BLaER1 (cell line): ENCODE measurements around the gene ANTXR2.

Source experiments
- H3K27ac ChIP-seq: shearing (Covaris generic); formaldehyde crosslinking; 2 replicates; pipeline ENCODE4 v1.8.1; 2022
- H3K27me3 ChIP-seq: shearing (Covaris generic); formaldehyde crosslinking; 2 replicates; pipeline ENCODE4 v1.8.1; 2022
- H3K36me3 ChIP-seq: shearing (Covaris generic); formaldehyde crosslinking; 2 replicates; pipeline ENCODE4 v1.8.1; 2022
- H3K4me1 ChIP-seq: shearing (Covaris generic); formaldehyde crosslinking; 2 replicates; pipeline ENCODE4 v1.8.1; 2022
- H3K4me2 ChIP-seq: shearing (Covaris generic); formaldehyde crosslinking; 2 replicates; pipeline ENCODE4 v1.8.1; 2022
- H3K4me3 ChIP-seq: shearing (Covaris generic); formaldehyde crosslinking; 2 replicates; pipeline ENCODE4 v1.8.1; 2022
- H3K9ac ChIP-seq: shearing (Covaris generic); formaldehyde crosslinking; 2 replicates; pipeline ENCODE4 v1.8.1; 2022
- H3K9me3 ChIP-seq: shearing (Covaris generic); formaldehyde crosslinking; 2 replicates; pipeline ENCODE4 v1.8.1; 2022
- H4K20me1 ChIP-seq: shearing (Covaris generic); formaldehyde crosslinking; 2 replicates; pipeline ENCODE4 v1.8.1; 2022
- Cebpa-rat ChIP-seq: shearing (Covaris generic); IDR thresholded peaks from 2 replicates; pipeline ENCODE4 v1.8.1; 2022

ANTXR2 gene

GRCh38 chr4:80049813-80050534 lies 23.1 kb downstream of the ANTXR2 start:
- Histone ChIP-seq H3K27ac (no peak overlapping the region), H3K36me3 (no peaks in the 10 kb centered on the region), H3K4me2 (no peak overlapping the region)

GRCh38 chr4:80049402-80049801 lies 23.6 kb downstream of the ANTXR2 start:
- Histone ChIP-seq H3K36me3 (no peaks in the 10 kb centered on the region), H3K4me3 (no peak overlapping the region), H3K9me3 (no peaks in the 10 kb centered on the region), H4K20me1 (no peaks in the 10 kb centered on the region), H3K9ac (no peak overlapping the region), H3K4me1 (peaks cover 5% of the 10 kb centered on the region; the same call in 1 of the 2 replicates), H3K27me3 (no peaks in the 10 kb centered on the region), H3K27ac (no peak overlapping the region), H3K4me2 (no peak overlapping the region)
- no peak for TF ChIP-seq Cebpa-rat

More at GRCh38 chr4:80049813-80050534, 23.1 kb downstream of the ANTXR2 start:
- no peak for TF ChIP-seq Cebpa-rat
- Histone ChIP-seq H3K9ac (no peak overlapping the region), H3K4me1 (peaks cover 5% of the 10 kb centered on the region; the same call in 1 of the 2 replicates), H3K4me3 (no peak overlapping the region), H4K20me1 (no peaks in the 10 kb centered on the region), H3K9me3 (no peaks in the 10 kb centered on the region), H3K27me3 (no peaks in the 10 kb centered on the region)

- TF ChIP-seq Cebpa-rat: no peak
- Histone ChIP-seq H4K20me1 (no peaks in the 10 kb centered on the region), H3K27ac (no peak overlapping the region), H3K27me3 (no peaks in the 10 kb centered on the region), H3K9me3 (no peaks in the 10 kb centered on the region), H3K4me3 (no peak overlapping the region), H3K4me1 (peaks cover 5% of the 10 kb centered on the region; the same call in 1 of the 2 replicates), H3K36me3 (no peaks in the 10 kb centered on the region), H3K4me2 (no peak overlapping the region), H3K9ac (no peak overlapping the region)
Measured at GRCh38 chr4:80045786-80046185, 27.2 kb downstream of the ANTXR2 start.

- Histone ChIP-seq H3K4me3 (no peak overlapping the region), H3K27ac (no peak overlapping the region), H3K4me1 (no peaks in the 10 kb centered on the region), H4K20me1 (no peaks in the 10 kb centered on the region), H3K4me2 (no peak overlapping the region), H3K9me3 (no peaks in the 10 kb centered on the region), H3K9ac (no peak overlapping the region), H3K36me3 (no peaks in the 10 kb centered on the region), H3K27me3 (no peaks in the 10 kb centered on the region)
- TF ChIP-seq Cebpa-rat: no peak
Measured at GRCh38 chr4:80043541-80043940, 29.5 kb downstream of the ANTXR2 start.

- no peaks in the 10 kb centered on the region for H4K20me1 ChIP-seq
- TF ChIP-seq Cebpa-rat: no peak
- H3K27ac ChIP-seq: no peak overlapping the region
- no peak overlapping the region for H3K4me3 ChIP-seq
- no peaks in the 10 kb centered on the region for H3K36me3 ChIP-seq
- H3K4me1 ChIP-seq: no peaks in the 10 kb centered on the region
- no peaks in the 10 kb centered on the region for H3K27me3 ChIP-seq
- H3K4me2 ChIP-seq: no peak overlapping the region
- no peak overlapping the region for H3K9ac ChIP-seq
- H3K9me3 ChIP-seq: no peaks in the 10 kb centered on the region
Measured at GRCh38 chr4:80042821-80043220, 30.2 kb downstream of the ANTXR2 start.

- Histone ChIP-seq H3K9me3 (no peaks in the 10 kb centered on the region), H4K20me1 (no peaks in the 10 kb centered on the region), H3K9ac (no peak overlapping the region), H3K27ac (no peak overlapping the region), H3K4me1 (peaks cover 9% of the 10 kb centered on the region; the same call in 1 of the 2 replicates), H3K36me3 (no peaks in the 10 kb centered on the region), H3K4me2 (no peak overlapping the region), H3K4me3 (no peak overlapping the region), H3K27me3 (no peaks in the 10 kb centered on the region)
- no peak for TF ChIP-seq Cebpa-rat
Measured at GRCh38 chr4:80037864-80038263, 35.2 kb downstream of the ANTXR2 start.

GRCh38 chr4:80036949-80037685 lies 35.9 kb downstream of the ANTXR2 start:
- no peaks in the 10 kb centered on the region for H3K9me3 ChIP-seq
- no peak for TF ChIP-seq Cebpa-rat
- H4K20me1 ChIP-seq: no peaks in the 10 kb centered on the region
- no peak overlapping the region for H3K4me2 ChIP-seq
- no peaks in the 10 kb centered on the region for H3K36me3 ChIP-seq
- H3K4me3 ChIP-seq: no peak overlapping the region
- H3K9ac ChIP-seq: no peak overlapping the region
- H3K27me3 ChIP-seq: no peaks in the 10 kb centered on the region
- no peak overlapping the region for H3K27ac ChIP-seq
- peaks cover 9% of the 10 kb centered on the region; the same call in 1 of the 2 replicates for H3K4me1 ChIP-seq

- TF ChIP-seq Cebpa-rat: no peak
- H3K27ac ChIP-seq: no peak overlapping the region
- H3K9ac ChIP-seq: no peak overlapping the region
Measured at GRCh38 chr4:80036306-80036705, 36.7 kb downstream of the ANTXR2 start.

GRCh38 chr4:80035336-80035735 lies 37.7 kb downstream of the ANTXR2 start:
- Histone ChIP-seq H3K36me3 (no peaks in the 10 kb centered on the region), H3K27me3 (no peaks in the 10 kb centered on the region), H3K27ac (no peak overlapping the region), H3K9ac (no peak overlapping the region), H3K9me3 (no peaks in the 10 kb centered on the region), H3K4me2 (no peak overlapping the region), H4K20me1 (no peaks in the 10 kb centered on the region), H3K4me3 (no peak overlapping the region), H3K4me1 (peaks cover 9% of the 10 kb centered on the region; the same call in 1 of the 2 replicates)
- no peak for TF ChIP-seq Cebpa-rat

More at GRCh38 chr4:80036306-80036705, 36.7 kb downstream of the ANTXR2 start:
- Histone ChIP-seq H4K20me1 (no peaks in the 10 kb centered on the region), H3K4me1 (peaks cover 9% of the 10 kb centered on the region; the same call in 1 of the 2 replicates), H3K9me3 (no peaks in the 10 kb centered on the region), H3K4me3 (no peak overlapping the region), H3K36me3 (no peaks in the 10 kb centered on the region), H3K27me3 (no peaks in the 10 kb centered on the region), H3K4me2 (no peak overlapping the region)

GRCh38 chr4:80033581-80033980 lies 39.4 kb downstream of the ANTXR2 start:
- H3K4me1 ChIP-seq: peaks cover 9% of the 10 kb centered on the region; the same call in 1 of the 2 replicates
- H3K36me3 ChIP-seq: no peaks in the 10 kb centered on the region

More at GRCh38 chr4:80033581-80033980, 39.4 kb downstream of the ANTXR2 start:
- no peak for TF ChIP-seq Cebpa-rat
- no peak overlapping the region for H3K4me3 ChIP-seq
- H3K9me3 ChIP-seq: no peaks in the 10 kb centered on the region
- no peak overlapping the region for H3K9ac ChIP-seq
- H3K4me2 ChIP-seq: no peak overlapping the region
- H3K27ac ChIP-seq: no peak overlapping the region
- H3K27me3 ChIP-seq: no peaks in the 10 kb centered on the region
- no peaks in the 10 kb centered on the region for H4K20me1 ChIP-seq
